GM12873 (cell line): Measurements from ENCODE around the gene TIMP3.
A peak's percentile ranks its signal among the peaks of the same experiment; 100 is the strongest.

Experiments
- TF ChIP-seq, protein P1 (sequence below): IDR thresholded peaks from 2 replicates; pipeline ENCODE4 v1.5.1; 2012; ENCODE audit warnings: low read depth, mild to moderate bottlenecking, moderate library complexity, low read length, control low read depth; ENCODE audit not compliant: insufficient read depth; ENCODE audit errors: missing control alignments

TIMP3 gene

DNA sequence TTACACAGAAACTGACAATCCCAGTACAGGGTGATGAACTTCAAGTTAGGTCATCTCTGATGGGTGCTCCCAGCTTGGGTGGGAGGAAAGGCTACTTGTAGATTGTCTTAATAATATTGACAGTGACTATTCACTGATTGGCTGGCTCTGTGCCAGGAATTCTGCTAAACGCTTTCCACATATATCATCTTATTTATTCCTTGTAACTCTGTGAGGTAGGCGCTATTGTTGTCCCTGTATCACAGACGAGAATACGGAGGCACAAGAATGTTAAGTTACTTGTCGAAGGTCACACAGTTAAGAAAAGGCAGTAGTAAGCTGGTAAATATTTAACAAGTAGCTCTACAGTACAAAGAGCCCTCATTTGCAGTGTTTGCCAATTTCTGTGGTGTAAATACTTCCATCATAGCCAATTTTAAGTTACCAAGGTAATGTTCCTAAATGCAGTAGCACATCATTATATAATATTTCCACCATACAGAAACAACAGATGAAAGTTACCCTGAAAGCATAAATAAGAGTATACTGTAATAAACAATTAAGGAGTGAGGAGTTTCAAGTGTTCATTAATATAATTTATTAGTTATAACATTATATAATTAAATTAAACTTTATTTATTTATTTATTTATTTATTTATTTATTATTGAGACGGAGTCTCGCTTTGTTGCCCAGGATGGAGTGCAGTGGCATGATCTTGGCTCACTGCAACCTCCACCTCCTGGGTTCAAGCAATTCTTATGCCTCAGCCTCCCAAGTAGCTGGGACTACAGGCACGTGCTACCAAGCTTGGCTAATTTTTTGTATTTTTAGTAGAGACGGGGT is 11.5 kb upstream of the TIMP3 start:
- TF ChIP-seq, protein P1, sequence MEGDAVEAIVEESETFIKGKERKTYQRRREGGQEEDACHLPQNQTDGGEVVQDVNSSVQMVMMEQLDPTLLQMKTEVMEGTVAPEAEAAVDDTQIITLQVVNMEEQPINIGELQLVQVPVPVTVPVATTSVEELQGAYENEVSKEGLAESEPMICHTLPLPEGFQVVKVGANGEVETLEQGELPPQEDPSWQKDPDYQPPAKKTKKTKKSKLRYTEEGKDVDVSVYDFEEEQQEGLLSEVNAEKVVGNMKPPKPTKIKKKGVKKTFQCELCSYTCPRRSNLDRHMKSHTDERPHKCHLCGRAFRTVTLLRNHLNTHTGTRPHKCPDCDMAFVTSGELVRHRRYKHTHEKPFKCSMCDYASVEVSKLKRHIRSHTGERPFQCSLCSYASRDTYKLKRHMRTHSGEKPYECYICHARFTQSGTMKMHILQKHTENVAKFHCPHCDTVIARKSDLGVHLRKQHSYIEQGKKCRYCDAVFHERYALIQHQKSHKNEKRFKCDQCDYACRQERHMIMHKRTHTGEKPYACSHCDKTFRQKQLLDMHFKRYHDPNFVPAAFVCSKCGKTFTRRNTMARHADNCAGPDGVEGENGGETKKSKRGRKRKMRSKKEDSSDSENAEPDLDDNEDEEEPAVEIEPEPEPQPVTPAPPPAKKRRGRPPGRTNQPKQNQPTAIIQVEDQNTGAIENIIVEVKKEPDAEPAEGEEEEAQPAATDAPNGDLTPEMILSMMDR = no peak

DNA sequence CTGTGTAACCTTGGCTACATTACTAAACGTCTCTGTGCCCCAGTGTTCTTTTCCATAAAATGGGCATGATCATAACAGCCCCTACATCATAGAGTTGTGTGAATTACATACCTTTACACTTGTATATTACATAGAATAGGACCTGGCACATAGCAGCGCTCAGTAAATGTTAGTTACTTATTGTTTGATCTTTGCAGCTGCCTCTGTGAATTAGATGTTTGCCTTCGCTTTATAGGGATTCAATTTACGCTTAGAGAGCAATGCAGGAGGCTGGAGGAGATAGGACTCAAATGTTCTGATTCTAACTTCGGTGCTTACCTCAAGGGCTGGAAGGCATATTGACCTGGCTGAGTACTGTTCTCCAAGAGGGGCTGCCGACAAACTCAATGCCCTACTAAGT is 10.4 kb upstream of the TIMP3 start:
- TF ChIP-seq, protein P1 = no peak

DNA sequence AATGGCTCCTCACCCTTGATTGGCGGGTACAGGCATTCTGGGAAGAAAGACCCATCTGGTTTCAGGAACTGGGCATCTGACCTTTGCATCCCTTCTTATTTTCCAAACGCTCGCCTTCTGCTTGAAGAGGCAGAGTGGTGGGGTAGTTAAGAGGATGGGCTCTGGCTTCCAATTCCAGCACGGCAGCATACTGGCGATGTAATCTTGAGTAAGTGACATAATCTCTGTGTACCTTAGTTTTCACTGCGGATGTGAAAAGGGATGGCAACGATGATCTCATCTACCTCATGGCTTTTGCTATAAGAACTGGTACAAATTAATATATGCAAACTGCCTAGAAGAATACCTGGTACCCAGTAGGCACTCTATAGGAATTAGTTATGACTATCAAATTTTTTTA is 10.0 kb upstream of the TIMP3 start:
- TF ChIP-seq, protein P1 = no peak

DNA sequence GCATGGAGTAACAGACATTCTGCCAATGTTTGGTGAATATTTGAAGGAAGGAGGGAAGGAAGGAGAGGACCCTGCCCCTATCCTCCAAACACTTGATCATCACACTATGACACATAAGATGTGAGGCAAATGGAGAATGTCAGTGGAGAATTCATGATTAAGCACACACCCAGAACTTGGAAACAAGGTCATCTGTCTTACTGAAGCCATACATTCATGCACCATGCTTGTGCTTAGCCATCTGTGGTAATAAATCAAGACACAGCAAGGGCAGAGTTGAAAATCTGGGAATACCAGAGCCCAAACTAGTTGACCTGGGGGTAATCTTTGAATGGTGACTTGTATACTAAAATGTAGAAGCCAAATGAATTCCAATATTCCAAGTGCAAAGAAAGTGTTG is 7.9 kb upstream of the TIMP3 start:
- TF ChIP-seq, protein P1 = no peak

DNA sequence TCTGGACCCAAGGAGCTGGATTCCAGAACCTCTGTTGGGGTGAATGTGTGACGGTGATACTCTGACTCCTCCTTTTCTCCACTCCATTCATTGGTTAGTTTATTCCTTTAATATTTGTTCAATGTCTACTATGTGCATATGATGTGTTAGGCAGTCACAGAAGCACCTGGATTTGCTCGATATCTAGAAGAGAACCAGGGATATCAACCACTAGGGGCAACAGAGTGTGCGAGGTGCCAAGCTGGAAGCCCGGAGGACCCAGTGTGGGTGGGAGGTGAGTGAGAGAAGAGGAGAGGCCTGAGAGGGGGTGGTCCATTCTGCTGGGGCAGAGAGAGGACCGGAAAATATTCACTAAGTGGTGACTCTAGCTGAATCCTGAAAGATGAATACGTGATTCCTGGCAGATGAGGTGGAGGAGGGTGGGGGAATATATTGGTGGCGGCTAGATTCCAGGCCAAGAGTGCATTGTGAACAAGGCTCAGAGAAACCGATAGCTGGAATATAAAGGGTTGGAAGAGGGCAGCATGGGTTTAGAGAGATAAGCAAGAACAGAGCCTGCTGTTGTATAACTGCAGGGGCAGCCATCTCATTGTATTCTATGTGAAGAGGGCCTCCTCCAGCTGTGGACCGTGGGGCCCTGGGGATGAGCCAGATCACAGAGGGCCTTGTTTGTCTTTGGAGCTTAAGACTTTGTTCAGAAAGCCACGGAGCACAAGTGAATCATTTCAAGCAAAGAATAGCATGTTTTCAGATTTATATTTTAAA is 6.9 kb upstream of the TIMP3 start:
- TF ChIP-seq, protein P1 = peak; percentile 20

DNA sequence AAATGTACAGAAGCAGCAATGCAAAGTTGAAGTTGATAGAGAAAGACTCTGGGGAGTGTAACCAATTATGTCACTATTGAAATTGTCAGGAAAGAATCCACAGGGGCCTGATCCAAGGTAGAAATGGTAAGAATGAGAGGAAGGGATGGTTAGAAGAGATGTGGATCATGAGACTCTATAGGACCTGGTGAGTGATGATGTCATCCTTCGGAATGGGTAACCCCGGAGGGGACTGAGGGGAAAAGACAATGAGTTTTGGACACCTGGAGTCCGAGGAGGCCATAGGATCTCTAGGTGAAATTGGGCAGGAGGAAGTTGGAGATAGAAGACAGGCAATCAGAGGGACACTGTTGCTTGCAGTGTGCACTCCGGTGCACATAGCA is 6.3 kb upstream of the TIMP3 start:
- TF ChIP-seq, protein P1 = no peak

DNA sequence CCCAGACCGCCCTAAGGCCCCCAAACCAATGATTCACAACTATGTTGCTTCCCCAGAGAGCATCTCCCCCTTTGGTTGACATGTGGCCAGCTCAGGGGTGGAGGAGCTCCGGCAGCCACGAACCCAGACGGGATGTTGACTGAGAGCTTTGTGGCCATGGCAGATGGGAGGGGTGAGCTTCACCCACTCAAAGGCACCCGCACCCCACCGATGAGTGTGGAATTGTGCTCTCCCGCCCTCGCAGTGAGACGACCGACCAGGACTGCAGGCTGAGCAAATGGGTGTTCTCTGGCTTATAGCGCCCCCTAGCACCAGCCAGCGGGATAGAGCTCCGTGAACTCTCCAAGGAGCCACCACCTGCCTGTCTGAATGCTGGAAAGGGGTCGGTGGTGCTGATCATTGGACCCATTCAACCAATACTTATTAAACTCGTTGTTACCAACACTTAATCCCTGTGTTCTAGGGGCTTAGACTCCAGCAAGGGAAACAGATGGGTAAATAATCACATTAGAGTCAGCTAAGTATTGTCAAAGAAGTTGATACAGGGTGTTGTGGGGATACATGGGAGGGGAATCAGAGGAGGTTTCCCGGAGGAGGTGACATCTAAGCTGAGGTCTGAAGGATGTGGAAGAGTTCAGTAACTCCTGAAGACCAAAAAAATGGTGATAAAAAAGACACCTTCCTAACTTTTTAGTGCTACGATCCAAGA is 4.5 kb upstream of the TIMP3 start:
- TF ChIP-seq, protein P1 = peak; percentile 93
